Neural progenitor cell (in vitro differentiated cells): ENCODE data around the gene CCNA2. TPM values are rescaled to one million over a fixed set of nuclear protein-coding genes. Genes with fewer than 3 reads are reported as not detected.

Source experiments
- DNase-seq: peaks from one replicate; pipeline ENCODE4 v3.0.0-alpha.2; 2016; ENCODE audit warnings: low spot score
- H2AFZ ChIP-seq: fragments of 200-600 bp; sonication (generic); replicated peaks from 2 replicates; pipeline ENCODE4 v1.6.1; 2016; ENCODE audit warnings: antibody characterized with exemption
- H3F3A ChIP-seq: fragments of 200-600 bp; sonication (generic); 2 replicates; pipeline ENCODE4 v1.6.1; 2016; ENCODE audit warnings: antibody characterized with exemption, low read depth
- H3K27ac ChIP-seq: fragments of 200-600 bp; sonication (generic); 2 replicates; pipeline ENCODE4 v1.5.1; 2016; ENCODE audit warnings: mild to moderate bottlenecking
- H3K27me3 ChIP-seq: fragments of 200-600 bp; sonication (generic); 2 replicates; pipeline ENCODE4 v1.6.1; 2016; ENCODE audit warnings: mild to moderate bottlenecking, moderate library complexity
- H3K36me3 ChIP-seq: fragments of 200-600 bp; sonication (generic); 2 replicates; pipeline ENCODE4 v1.5.1; 2016
- H3K4me1 ChIP-seq: fragments of 200-600 bp; sonication (generic); 2 replicates; pipeline ENCODE4 v1.6.1; 2016; ENCODE audit warnings: mixed run types
- H3K4me2 ChIP-seq: fragments of 200-600 bp; sonication (generic); 2 replicates; pipeline ENCODE4 v1.6.1; 2016
- H3K4me3 ChIP-seq: fragments of 200-600 bp; sonication (generic); 2 replicates; pipeline ENCODE4 v1.5.1; 2016
- H3K79me2 ChIP-seq: fragments of 200-600 bp; sonication (generic); 2 replicates; pipeline ENCODE4 v1.6.1; 2016; ENCODE audit warnings: low read depth
- H3K9ac ChIP-seq: fragments of 200-600 bp; sonication (generic); 2 replicates; pipeline ENCODE4 v1.6.1; 2016
- H3K9me3 ChIP-seq: fragments of 200-600 bp; sonication (generic); 2 replicates; pipeline ENCODE4 v1.5.1; 2016; ENCODE audit warnings: low read depth
- H4K20me1 ChIP-seq: fragments of 200-600 bp; sonication (generic); 2 replicates; pipeline ENCODE4 v1.6.1; 2016; ENCODE audit warnings: low read depth
- H3K27ac Mint-ChIP-seq: 3 replicates; pipeline ENCODE4 v1.8.0; 2021; ENCODE audit warnings: mixed read lengths
- H3K27me3 Mint-ChIP-seq: 2 replicates; pipeline ENCODE4 v1.8.0; 2022; ENCODE audit warnings: low read depth, mild to moderate bottlenecking, inconsistent platforms, moderate library complexity, mixed read lengths; ENCODE audit not compliant: insufficient read depth
- H3K36me3 Mint-ChIP-seq: 3 replicates; pipeline ENCODE4 v1.8.0; 2021; ENCODE audit warnings: mixed read lengths
- H3K4me1 Mint-ChIP-seq: 3 replicates; pipeline ENCODE4 v1.8.0; 2021; ENCODE audit warnings: mixed read lengths
- H3K4me3 Mint-ChIP-seq: 3 replicates; pipeline ENCODE4 v1.8.0; 2021; ENCODE audit warnings: mild to moderate bottlenecking, moderate library complexity, mixed read lengths
- H3K9me3 Mint-ChIP-seq: 3 replicates; pipeline ENCODE4 v1.8.0; 2020; ENCODE audit warnings: mixed read lengths
- CTCF ChIP-seq: fragments of 200-600 bp; sonication (generic); IDR thresholded peaks from 2 replicates; pipeline ENCODE4 v1.5.1; 2017; ENCODE audit warnings: antibody characterized with exemption, mild to moderate bottlenecking
- EZH2 ChIP-seq: fragments of 200-600 bp; sonication (generic); IDR thresholded peaks from 2 replicates; pipeline ENCODE4 v1.6.1; 2017; ENCODE audit warnings: antibody characterized with exemption, mild to moderate bottlenecking, moderate library complexity
- EZH2phosphoT487 ChIP-seq: fragments of 200-600 bp; sonication (generic); IDR thresholded peaks from 2 replicates; pipeline ENCODE4 v1.6.1; 2017; ENCODE audit warnings: antibody characterized with exemption
- total RNA-seq: library from RNA; depleted of rRNA; stranded (reverse); fragments of >200 nt; gene quantifications from 2 replicates; pipeline ENCODE4 v1.2.3, GENCODE V29; 2015; ENCODE audit warnings: low replicate concordance

The CCNA2 gene
- total RNA-seq, 1 donor from 2014 or later, result 254 TPM

- no peaks in the 10 kb centered on the region for H4K20me1 ChIP-seq
- H3K9me3 ChIP-seq, result no peaks in the 10 kb centered on the region
- peaks cover 9% of the 10 kb centered on the region for H3K4me1 ChIP-seq
- no peak overlapping the region for H3K9ac ChIP-seq
- peak overlapping the region; percentile 65 for H2AFZ ChIP-seq
- no peak overlapping the region for H3K27ac ChIP-seq
- H3F3A ChIP-seq, result no peaks in the 10 kb centered on the region
- no peak overlapping the region for H3K4me2 ChIP-seq
- Mint-ChIP-seq H3K4me3 (no peak overlapping the region), H3K4me1 (peaks cover 5% of the 10 kb centered on the region), H3K27ac (no peak overlapping the region), H3K27me3 (peaks cover 2% of the 10 kb centered on the region), H3K9me3 (no peaks in the 10 kb centered on the region), H3K36me3 (no peaks in the 10 kb centered on the region)
- H3K79me2 ChIP-seq, result no peaks in the 10 kb centered on the region
- no peaks in the 10 kb centered on the region for H3K27me3 ChIP-seq
- no peak overlapping the region for H3K4me3 ChIP-seq
- TF ChIP-seq CTCF, result no peak
- no peak for TF ChIP-seq EZH2
- TF ChIP-seq EZH2phosphoT487, result no peak
- no peak for DNase-seq
- no peaks in the 10 kb centered on the region for H3K36me3 ChIP-seq
These were observed 29.0 kb downstream of the CCNA2 start for GRCh38 chr4:121794505-121795188.

GRCh38 chr4:121792966-121793365 is 30.7 kb downstream of the CCNA2 start:
- Mint-ChIP-seq H3K27ac (no peak overlapping the region), H3K36me3 (no peaks in the 10 kb centered on the region), H3K4me3 (no peak overlapping the region), H3K4me1 (peaks cover 5% of the 10 kb centered on the region), H3K27me3 (peaks cover 2% of the 10 kb centered on the region), H3K9me3 (no peaks in the 10 kb centered on the region)
- H3K4me3 ChIP-seq, result no peak overlapping the region
- H3K36me3 ChIP-seq, result no peaks in the 10 kb centered on the region
- no peak for DNase-seq
- H3F3A ChIP-seq, result no peaks in the 10 kb centered on the region
- no peaks in the 10 kb centered on the region for H3K27me3 ChIP-seq
- no peak overlapping the region for H3K4me2 ChIP-seq
- no peaks in the 10 kb centered on the region for H4K20me1 ChIP-seq
- H3K9ac ChIP-seq, result no peak overlapping the region
- H3K79me2 ChIP-seq, result no peaks in the 10 kb centered on the region
- no peak overlapping the region for H3K27ac ChIP-seq
- H3K4me1 ChIP-seq, result peaks cover 9% of the 10 kb centered on the region
- no peak overlapping the region for H2AFZ ChIP-seq
- no peak for TF ChIP-seq CTCF
- no peak for TF ChIP-seq EZH2phosphoT487
- TF ChIP-seq EZH2, result no peak
- no peaks in the 10 kb centered on the region for H3K9me3 ChIP-seq

GRCh38 chr4:121791481-121791880 is 32.2 kb downstream of the CCNA2 start:
- Mint-ChIP-seq H3K4me1 (peaks cover 5% of the 10 kb centered on the region), H3K4me3 (no peak overlapping the region), H3K36me3 (no peaks in the 10 kb centered on the region), H3K27me3 (peaks cover 2% of the 10 kb centered on the region), H3K9me3 (no peaks in the 10 kb centered on the region), H3K27ac (no peak overlapping the region)
- Histone ChIP-seq H4K20me1 (no peaks in the 10 kb centered on the region), H3K36me3 (no peaks in the 10 kb centered on the region), H3K27me3 (no peaks in the 10 kb centered on the region), H3K79me2 (no peaks in the 10 kb centered on the region), H3K9ac (no peak overlapping the region), H3K4me1 (peaks cover 5% of the 10 kb centered on the region), H3K27ac (no peak overlapping the region), H3K9me3 (no peaks in the 10 kb centered on the region), H3K4me2 (no peak overlapping the region), H2AFZ (no peak overlapping the region), H3K4me3 (no peak overlapping the region), H3F3A (no peaks in the 10 kb centered on the region)
- TF ChIP-seq EZH2 (no peak), CTCF (no peak), EZH2phosphoT487 (no peak)
- no peak for DNase-seq
